HEK293 (cell line): ENCODE data around the gene ENC1.

Source experiments
- CTCF ChIA-PET: fragments of 350-600 bp; formaldehyde crosslinking; extraction: SDS; loops from one replicate; lab custom pipeline; 2021; ENCODE audit warnings: antibody characterized with exemption; lab: Yijun Ruan, JAX
- POLR2A ChIA-PET: fragments of 300-600 bp; formaldehyde crosslinking; extraction: SDS; loops from one replicate; lab custom pipeline; 2020; ENCODE audit warnings: antibody characterized with exemption, inconsistent platforms; lab: Yijun Ruan, JAX
- H3K27ac ChIP-seq: fragments of 200-500 bp; sonication (Bioruptor generic); 2 replicates; pipeline ENCODE4 v1.5.1; 2014; ENCODE audit warnings: low read depth, low read length, control low read depth, inconsistent platforms; ENCODE audit errors: extremely low read depth
- H3K36me3 ChIP-seq, 2 experiments: fragments of 200-500 bp in 1 of 2; sonication (Bioruptor generic) in 1 of 2; 1 replicate in 1 of 2; 2 replicates in 1 of 2; pipeline ENCODE4 v1.5.1; 2014 to 2017; ENCODE audit warnings: inconsistent platforms in 2 of 2, low read length in 2 of 2; ENCODE audit not compliant: control insufficient read depth in 2 of 2, insufficient read depth in 1 of 2
- H3K4me1 ChIP-seq: fragments of 200-500 bp; sonication (Bioruptor generic); 2 replicates; pipeline ENCODE4 v1.5.1; 2014; ENCODE audit warnings: mild to moderate bottlenecking, low read length, inconsistent platforms; ENCODE audit not compliant: control insufficient read depth, insufficient read depth
- H3K4me3 ChIP-seq: 2 replicates; pipeline ENCODE4 v1.5.1; 2011; ENCODE audit warnings: low read depth, mild to moderate bottlenecking, control low read depth, low read length, moderate library complexity
- H3K9me3 ChIP-seq: fragments of 200-500 bp; sonication (Bioruptor generic); 2 replicates; pipeline ENCODE4 v1.5.1; 2014; ENCODE audit warnings: low read depth, low read length, inconsistent platforms; ENCODE audit not compliant: control insufficient read depth, insufficient read depth
- BCL11B ChIP-seq: fragments of 450-650 bp; formaldehyde crosslinking; IDR thresholded peaks from 2 replicates; pipeline ENCODE4 v1.5.1; 2016; ENCODE audit warnings: low read depth, missing biosample characterization, missing genetic modification characterization
- GLI2 ChIP-seq: fragments of 450-650 bp; formaldehyde crosslinking; IDR thresholded peaks from 2 replicates; pipeline ENCODE4; 2017; ENCODE audit warnings: missing biosample characterization, missing genetic modification characterization, low read depth, borderline replicate concordance
- GLIS1 ChIP-seq: fragments of 450-650 bp; formaldehyde crosslinking; IDR thresholded peaks from 2 replicates; pipeline ENCODE4 v1.5.1; 2016; ENCODE audit warnings: missing biosample characterization, missing genetic modification characterization
- KLF1 ChIP-seq: fragments of 450-650 bp; formaldehyde crosslinking; IDR thresholded peaks from 2 replicates; pipeline ENCODE4 v1.5.1; 2016; ENCODE audit warnings: missing biosample characterization, missing genetic modification characterization
- KLF16 ChIP-seq: fragments of 450-650 bp; formaldehyde crosslinking; IDR thresholded peaks from 2 replicates; pipeline ENCODE4 v1.5.1; 2017; ENCODE audit warnings: missing biosample characterization, missing genetic modification characterization
- KLF8 ChIP-seq: fragments of 450-650 bp; formaldehyde crosslinking; IDR thresholded peaks from 2 replicates; pipeline ENCODE4 v1.5.1; 2016; ENCODE audit warnings: missing biosample characterization, missing genetic modification characterization
- PRDM1 ChIP-seq: fragments of 450-650 bp; formaldehyde crosslinking; IDR thresholded peaks from 2 replicates; pipeline ENCODE4; 2016; ENCODE audit warnings: missing biosample characterization, missing genetic modification characterization
- SCRT2 ChIP-seq: fragments of 450-650 bp; formaldehyde crosslinking; IDR thresholded peaks from 2 replicates; pipeline ENCODE4 v1.5.1; 2016; ENCODE audit warnings: missing biosample characterization, missing genetic modification characterization
- SP2 ChIP-seq: fragments of 450-650 bp; formaldehyde crosslinking; IDR thresholded peaks from 2 replicates; pipeline ENCODE4 v1.5.1; 2016; ENCODE audit warnings: missing biosample characterization, missing genetic modification characterization
- TCF7L2 ChIP-seq: IDR thresholded peaks from 2 replicates; pipeline ENCODE4 v1.6.1; 2011; ENCODE audit warnings: low read depth, mild to moderate bottlenecking, inconsistent platforms, low read length, moderate library complexity, borderline replicate concordance
- ZBTB48 ChIP-seq: fragments of 450-650 bp; formaldehyde crosslinking; IDR thresholded peaks from 2 replicates; pipeline ENCODE4 v1.5.1; 2016; ENCODE audit warnings: missing biosample characterization, missing genetic modification characterization
- ZFP3 ChIP-seq: fragments of 450-650 bp; formaldehyde crosslinking; IDR thresholded peaks from 2 replicates; pipeline ENCODE4 v1.5.1; 2016; ENCODE audit warnings: low read depth, missing biosample characterization, missing genetic modification characterization
- ZFP37 ChIP-seq: fragments of 450-650 bp; formaldehyde crosslinking; IDR thresholded peaks from 2 replicates; pipeline ENCODE4 v1.5.1; 2016; ENCODE audit warnings: missing biosample characterization, missing genetic modification characterization
- ZFP69B ChIP-seq: fragments of 450-650 bp; formaldehyde crosslinking; IDR thresholded peaks from 2 replicates; pipeline ENCODE4 v1.5.1; 2016; ENCODE audit warnings: missing biosample characterization, missing genetic modification characterization
- ZNF155 ChIP-seq: fragments of 450-650 bp; formaldehyde crosslinking; IDR thresholded peaks from 2 replicates; pipeline ENCODE4 v1.5.1; 2016; ENCODE audit warnings: missing biosample characterization, missing genetic modification characterization
- ZNF221 ChIP-seq: fragments of 450-650 bp; formaldehyde crosslinking; IDR thresholded peaks from 2 replicates; pipeline ENCODE4 v1.5.1; 2017; ENCODE audit warnings: missing biosample characterization, missing genetic modification characterization, borderline replicate concordance
- ZNF266 ChIP-seq: fragments of 450-650 bp; formaldehyde crosslinking; IDR thresholded peaks from 2 replicates; pipeline ENCODE4 v1.5.1; 2016; ENCODE audit warnings: missing biosample characterization, missing genetic modification characterization, low read depth
- ZNF341 ChIP-seq: fragments of 450-650 bp; formaldehyde crosslinking; IDR thresholded peaks from 2 replicates; pipeline ENCODE4; 2016; ENCODE audit warnings: low read depth, missing biosample characterization, missing genetic modification characterization
- ZNF416 ChIP-seq: fragments of 450-650 bp; formaldehyde crosslinking; IDR thresholded peaks from 2 replicates; pipeline ENCODE4 v1.5.1; 2016; ENCODE audit warnings: missing biosample characterization, missing genetic modification characterization
- ZNF560 ChIP-seq: fragments of 450-650 bp; formaldehyde crosslinking; IDR thresholded peaks from 2 replicates; pipeline ENCODE4 v1.5.1; 2017; ENCODE audit warnings: missing biosample characterization, missing genetic modification characterization, borderline replicate concordance
- ZNF610 ChIP-seq: fragments of 450-650 bp; formaldehyde crosslinking; IDR thresholded peaks from 2 replicates; pipeline ENCODE4 v1.5.1; 2016; ENCODE audit warnings: missing biosample characterization, missing genetic modification characterization, borderline replicate concordance
- ZNF777 ChIP-seq: fragments of 450-650 bp; formaldehyde crosslinking; IDR thresholded peaks from 2 replicates; pipeline ENCODE4 v1.5.1; 2017; ENCODE audit warnings: missing biosample characterization, missing genetic modification characterization, borderline replicate concordance
- ZNF792 ChIP-seq: fragments of 450-650 bp; formaldehyde crosslinking; IDR thresholded peaks from 2 replicates; pipeline ENCODE4 v1.5.1; 2016; ENCODE audit warnings: missing biosample characterization, missing genetic modification characterization
- ZNF837 ChIP-seq: fragments of 450-650 bp; formaldehyde crosslinking; IDR thresholded peaks from 2 replicates; pipeline ENCODE4 v1.5.1; 2016; ENCODE audit warnings: missing biosample characterization, missing genetic modification characterization
- ZNF843 ChIP-seq: fragments of 450-650 bp; formaldehyde crosslinking; IDR thresholded peaks from 2 replicates; pipeline ENCODE4 v1.5.1; 2016; ENCODE audit warnings: missing biosample characterization, missing genetic modification characterization
- TF ChIP-seq, protein P1 (sequence below): fragments of 450-650 bp; formaldehyde crosslinking; IDR thresholded peaks from 2 replicates; pipeline ENCODE4 v1.5.1; 2017; ENCODE audit warnings: missing biosample characterization, missing genetic modification characterization
- TF ChIP-seq, protein P2 (sequence below): fragments of 450-650 bp; formaldehyde crosslinking; IDR thresholded peaks from 2 replicates; pipeline ENCODE4 v1.5.1; 2016; ENCODE audit warnings: missing biosample characterization, missing genetic modification characterization

Gene ENC1

DNA sequence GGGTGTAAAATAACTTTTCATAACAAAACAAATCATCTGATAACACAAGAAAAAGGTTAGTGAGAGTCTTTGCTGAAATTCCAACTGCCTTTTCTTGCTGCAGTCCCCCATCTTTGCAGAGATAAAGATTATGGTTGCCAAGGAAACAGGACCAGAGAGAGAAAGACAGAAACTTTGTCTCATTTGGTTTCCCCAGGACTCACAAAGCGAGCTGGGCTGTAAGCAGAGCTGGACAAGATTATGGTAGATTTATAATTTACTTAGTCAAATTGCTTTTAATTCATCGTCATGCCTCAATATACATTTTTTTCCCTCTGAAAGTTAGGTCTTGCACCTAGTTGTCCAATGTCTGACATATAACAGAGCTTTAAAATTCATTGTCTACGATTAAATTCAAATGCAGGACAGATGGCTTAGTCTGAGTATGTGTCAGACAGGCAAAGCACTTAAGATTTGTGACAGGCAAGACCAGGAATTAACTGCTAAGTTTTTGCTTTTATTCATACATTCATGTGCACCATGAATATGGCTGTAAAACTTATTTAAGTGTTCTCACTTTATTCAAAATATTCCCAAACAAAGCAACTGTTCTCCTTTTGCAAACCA lies 17.4 kb downstream of the ENC1 start:
- Histone ChIP-seq H3K9me3 (peaks cover 2% of the 10 kb centered on the region; the same call in 1 of the 2 replicates), H3K27ac (no peak overlapping the region), H3K36me3 (peaks cover 0 to 8% of the 10 kb centered on the region in 2 experiments; a peak in 2 of 3 replicates), H3K4me1 (peaks cover 14% of the 10 kb centered on the region), H3K4me3 (no peak overlapping the region)
- ChIA-PET POLR2A (interaction anchor here (0.5 to 1.8 kb wide), 2 partner anchors 18 to 326 kb away, joined by 3 to 5 read pairs; partner anchors contain the start of gene ENC1), CTCF (no interaction called here)
- TF ChIP-seq GLI2 (tag by site-specific recombination) = no peak
- TF ChIP-seq, protein P1, sequence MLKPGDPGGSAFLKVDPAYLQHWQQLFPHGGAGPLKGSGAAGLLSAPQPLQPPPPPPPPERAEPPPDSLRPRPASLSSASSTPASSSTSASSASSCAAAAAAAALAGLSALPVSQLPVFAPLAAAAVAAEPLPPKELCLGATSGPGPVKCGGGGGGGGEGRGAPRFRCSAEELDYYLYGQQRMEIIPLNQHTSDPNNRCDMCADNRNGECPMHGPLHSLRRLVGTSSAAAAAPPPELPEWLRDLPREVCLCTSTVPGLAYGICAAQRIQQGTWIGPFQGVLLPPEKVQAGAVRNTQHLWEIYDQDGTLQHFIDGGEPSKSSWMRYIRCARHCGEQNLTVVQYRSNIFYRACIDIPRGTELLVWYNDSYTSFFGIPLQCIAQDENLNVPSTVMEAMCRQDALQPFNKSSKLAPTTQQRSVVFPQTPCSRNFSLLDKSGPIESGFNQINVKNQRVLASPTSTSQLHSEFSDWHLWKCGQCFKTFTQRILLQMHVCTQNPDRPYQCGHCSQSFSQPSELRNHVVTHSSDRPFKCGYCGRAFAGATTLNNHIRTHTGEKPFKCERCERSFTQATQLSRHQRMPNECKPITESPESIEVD (tag by site-specific recombination) = 0 out of 2 replicates have a peak, but pooled peaks have one; percentile 8

DNA sequence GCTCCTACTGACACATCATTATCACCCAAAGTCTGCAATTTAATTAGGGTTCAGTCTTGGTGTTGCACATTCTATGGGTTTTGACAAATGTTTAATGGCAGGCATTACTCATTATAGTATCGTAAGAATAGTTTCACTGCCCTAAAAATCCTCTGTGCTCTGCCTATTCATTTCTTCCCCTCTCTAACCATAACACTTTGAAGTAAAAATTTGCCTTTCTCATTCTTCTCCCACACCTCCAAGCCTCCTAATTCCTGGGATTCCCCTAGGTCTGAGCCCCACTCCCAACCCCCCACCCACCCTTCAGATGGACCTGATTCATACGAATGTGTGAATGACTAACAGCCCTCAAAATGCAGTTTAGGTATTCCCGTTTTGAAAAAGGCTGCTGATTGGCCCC lies 18.4 kb downstream of the ENC1 start:
- Histone ChIP-seq H3K36me3 (no peaks in the 10 kb centered on the region; a peak in 1 of 3 replicates), H3K4me1 (peaks cover 14% of the 10 kb centered on the region), H3K4me3 (no peak overlapping the region), H3K9me3 (peaks cover 2% of the 10 kb centered on the region; the same call in 1 of the 2 replicates), H3K27ac (no peak overlapping the region)
- TF ChIP-seq ZNF792 (tag by site-specific recombination) (no peak), PRDM1 (no peak), ZNF837 (tag by site-specific recombination) (no peak), KLF16 (tag by site-specific recombination) (no peak), ZFP37 (tag by site-specific recombination) (no peak), SP2 (tag by site-specific recombination) (no peak), KLF1 (tag by site-specific recombination) (no peak), ZBTB48 (tag by site-specific recombination) (no peak), ZNF341 (tag by site-specific recombination) (no peak), ZNF416 (no peak)
- TF ChIP-seq, protein P2, sequence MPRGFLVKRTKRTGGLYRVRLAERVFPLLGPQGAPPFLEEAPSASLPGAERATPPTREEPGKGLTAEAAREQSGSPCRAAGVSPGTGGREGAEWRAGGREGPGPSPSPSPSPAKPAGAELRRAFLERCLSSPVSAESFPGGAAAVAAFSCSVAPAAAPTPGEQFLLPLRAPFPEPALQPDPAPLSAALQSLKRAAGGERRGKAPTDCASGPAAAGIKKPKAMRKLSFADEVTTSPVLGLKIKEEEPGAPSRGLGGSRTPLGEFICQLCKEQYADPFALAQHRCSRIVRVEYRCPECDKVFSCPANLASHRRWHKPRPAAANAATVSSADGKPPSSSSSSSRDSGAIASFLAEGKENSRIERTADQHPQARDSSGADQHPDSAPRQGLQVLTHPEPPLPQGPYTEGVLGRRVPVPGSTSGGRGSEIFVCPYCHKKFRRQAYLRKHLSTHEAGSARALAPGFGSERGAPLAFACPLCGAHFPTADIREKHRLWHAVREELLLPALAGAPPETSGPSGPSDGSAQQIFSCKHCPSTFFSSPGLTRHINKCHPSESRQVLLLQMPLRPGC (tag by site-specific recombination) = no peak
- ChIA-PET POLR2A (interaction anchor here (1.9 kb wide), 1 partner anchor 18 kb away, joined by 9 read pairs; the partner anchor contains the start of gene ENC1), CTCF (no interaction called here)

DNA sequence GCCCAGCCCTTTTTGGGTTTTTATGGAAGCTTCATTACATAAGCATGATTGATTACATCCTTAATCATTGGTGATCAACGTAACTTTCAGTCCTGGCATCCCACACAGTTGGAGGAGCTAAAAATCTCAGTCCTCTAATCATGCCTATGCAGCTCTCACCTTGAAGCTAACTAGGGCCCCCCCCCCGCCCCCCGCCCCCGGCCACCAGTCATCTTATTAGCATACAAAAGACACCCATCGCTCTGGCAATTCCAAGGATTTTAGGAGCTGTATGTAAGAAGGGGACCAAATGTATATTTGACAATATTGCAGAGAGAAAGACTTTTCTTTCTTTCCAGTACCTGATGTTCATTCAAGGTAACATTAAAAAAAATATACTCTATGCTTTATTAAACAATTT lies 19.0 kb downstream of the ENC1 start:
- no peak overlapping the region for H3K4me3 ChIP-seq
- H3K27ac ChIP-seq = no peak overlapping the region
- peaks cover 14% of the 10 kb centered on the region for H3K4me1 ChIP-seq
- H3K36me3 ChIP-seq = no peaks in the 10 kb centered on the region
- CTCF ChIA-PET = no interaction called here
- peaks cover 2% of the 10 kb centered on the region; the same call in 1 of the 2 replicates for H3K9me3 ChIP-seq
- POLR2A ChIA-PET = interaction anchor here (0.8 to 1.9 kb wide), 2 partner anchors 10 to 19 kb away, joined by 3 to 9 read pairs; partner anchors contain the start of gene ENC1
- TF ChIP-seq SCRT2 (tag by site-specific recombination) (no peak), TCF7L2 (no peak), ZNF155 (tag by site-specific recombination) (no peak), ZNF560 (no peak), ZFP3 (no peak), ZFP69B (tag by site-specific recombination) (no peak), BCL11B (tag by site-specific recombination) (no peak), GLIS1 (tag by site-specific recombination) (no peak), KLF8 (tag by site-specific recombination) (no peak), ZNF610 (no peak), ZNF266 (tag by site-specific recombination) (no peak), ZNF221 (tag by site-specific recombination) (no peak), KLF1 (tag by site-specific recombination) (no peak), ZNF843 (tag by site-specific recombination) (no peak), ZNF777 (tag by site-specific recombination) (no peak)
- TF ChIP-seq, protein P1 (tag by site-specific recombination) = no peak
